HTERT RPE-1 (cell line): ENCODE results near the gene FAM32A.
"Not testable (repeated sequence)": the region's sequence is repeated elsewhere in the genome, so short reads cannot be mapped to it uniquely, and the experiment has no call there.

Source experiments
- in situ Hi-C: fragments of 300-500 bp; cut with MboI; formaldehyde crosslinking; loops from 4 replicates; pipeline ENCODE4 v1.14.3; 2020; ENCODE audit warnings: low sequenced_read_pairs

FAM32A gene

DNA sequence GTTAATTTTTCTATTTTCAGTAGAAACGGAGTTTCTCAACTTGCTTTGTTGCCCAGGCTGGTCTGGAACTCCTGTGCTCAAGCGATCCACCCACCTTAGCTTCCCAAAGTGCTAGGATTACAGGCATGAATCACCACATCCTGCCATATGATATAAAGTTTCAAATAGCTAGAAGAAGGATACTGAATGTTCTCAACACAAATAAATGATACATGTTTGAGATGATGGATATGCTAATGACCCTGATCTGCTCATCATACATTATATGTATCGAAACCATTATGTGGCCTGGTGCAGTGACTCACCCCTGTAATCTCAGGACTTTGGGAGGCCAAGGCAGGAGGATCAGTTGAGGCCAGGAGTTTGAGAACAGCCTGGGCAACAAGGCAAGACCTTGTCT is 23.4 kb upstream of the FAM32A start:
- in situ Hi-C loops, result no loop called here

GRCh38 chr19:16164222-16164890 is 20.9 kb upstream of the FAM32A start:
- in situ Hi-C loops, result no loop called here

DNA sequence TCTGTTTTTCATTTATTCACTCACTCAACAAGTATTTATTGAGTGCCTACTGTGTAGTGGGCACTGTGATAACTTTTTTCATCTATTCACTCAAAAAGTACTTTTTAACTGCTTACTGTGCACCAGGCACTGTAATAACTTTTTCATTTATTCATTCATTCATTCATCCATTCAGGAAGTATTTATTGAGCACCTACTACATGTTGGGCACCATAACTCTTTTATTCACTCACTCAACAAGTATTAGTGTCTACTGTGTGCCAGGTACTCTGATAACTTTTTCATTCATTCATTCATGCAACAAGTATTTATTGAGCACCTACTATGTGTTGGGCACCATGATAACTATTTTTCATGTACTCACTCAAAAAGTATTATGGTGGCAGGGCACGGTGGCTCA is 18.8 kb upstream of the FAM32A start:
- in situ Hi-C loops, result no loop called here

DNA sequence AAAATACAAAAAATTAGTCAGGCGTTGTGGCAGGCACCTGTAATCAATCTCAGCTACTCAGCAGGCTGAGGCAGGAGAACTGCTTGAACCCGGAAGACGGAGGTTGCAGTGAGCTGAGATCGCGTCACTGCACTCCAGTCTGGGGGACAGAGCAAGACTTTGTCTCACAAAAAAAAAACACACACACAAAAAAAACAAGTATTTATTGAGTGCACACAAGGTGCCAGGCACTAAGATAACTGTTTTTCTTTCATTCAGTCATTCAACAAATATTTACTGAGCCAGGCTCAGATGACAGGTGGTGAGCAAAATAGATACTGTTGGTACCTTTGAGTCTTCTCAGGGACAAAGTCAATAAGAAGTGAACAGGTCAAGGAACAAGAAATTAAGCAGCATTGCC is 18.2 kb upstream of the FAM32A start:
- in situ Hi-C loops, result no loop called here

DNA sequence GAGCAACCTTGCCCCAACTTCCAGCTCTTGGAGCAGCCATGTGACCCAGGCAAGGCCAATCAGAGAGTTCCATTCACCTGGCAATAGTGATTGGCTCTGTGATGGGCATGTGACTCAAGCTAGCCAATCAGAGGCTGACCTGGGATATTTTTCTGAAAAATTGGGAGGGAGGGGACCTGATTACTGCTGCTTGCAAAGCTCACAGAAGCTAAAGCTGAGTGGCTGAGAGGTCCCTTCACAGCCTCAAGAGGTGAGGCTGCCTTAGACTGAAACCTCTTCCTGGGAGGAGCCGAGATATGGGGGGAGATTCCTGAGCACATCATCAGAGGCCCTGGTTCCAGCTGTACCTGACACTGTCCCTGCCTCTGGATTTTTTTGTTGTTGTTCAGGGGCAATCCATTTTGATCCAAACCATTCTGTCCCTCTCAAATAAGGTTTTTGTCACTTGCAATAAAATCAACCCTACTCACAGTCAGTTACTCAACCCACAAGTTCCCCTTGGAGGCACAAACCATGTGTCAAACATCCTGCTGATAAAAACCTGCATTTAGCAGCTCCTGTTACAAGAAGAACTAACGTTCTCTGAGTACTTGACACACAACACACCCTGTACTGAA is 16.6 kb upstream of the FAM32A start:
- in situ Hi-C loops, result no loop called here

DNA sequence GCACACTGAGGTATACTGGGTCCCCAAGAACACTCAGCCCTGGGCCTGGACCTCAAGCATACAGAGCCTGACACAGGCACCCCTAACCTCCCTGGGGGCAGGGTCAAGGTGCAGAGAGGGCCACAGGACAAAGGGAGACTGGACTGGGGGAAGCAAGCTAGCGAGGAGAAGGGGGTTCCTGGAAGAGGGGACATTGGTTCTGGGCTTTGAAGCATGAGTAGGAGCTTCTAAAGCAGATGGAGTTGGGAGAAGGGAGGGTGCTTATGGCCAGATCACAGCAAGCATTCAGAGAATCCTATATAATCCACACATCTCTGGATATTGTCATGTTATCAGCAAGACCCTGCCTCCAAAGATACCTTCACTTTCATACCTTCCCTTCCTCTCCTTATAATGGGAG is 15.1 kb upstream of the FAM32A start:
- in situ Hi-C loops, result no loop called here

DNA sequence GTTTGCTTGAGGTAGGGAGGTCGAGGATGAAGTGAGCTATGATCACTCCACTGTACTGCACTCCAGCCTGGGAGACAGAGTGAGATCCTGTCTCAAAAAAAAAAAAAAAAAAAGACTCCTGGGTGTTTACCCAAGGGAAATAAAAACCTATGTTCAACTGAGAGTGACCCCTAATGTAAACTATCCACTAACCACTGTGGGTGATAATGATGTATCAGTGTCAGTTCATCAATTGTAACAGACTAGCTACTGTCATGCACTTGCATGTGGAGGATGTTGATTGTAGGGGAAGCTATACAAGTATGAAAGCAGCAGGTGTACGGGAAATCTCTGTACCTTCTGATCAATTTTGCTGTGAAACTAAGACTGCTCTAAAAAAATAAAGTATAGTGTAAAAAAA is 9.3 kb upstream of the FAM32A start:
- in situ Hi-C loops, result no loop called here

DNA sequence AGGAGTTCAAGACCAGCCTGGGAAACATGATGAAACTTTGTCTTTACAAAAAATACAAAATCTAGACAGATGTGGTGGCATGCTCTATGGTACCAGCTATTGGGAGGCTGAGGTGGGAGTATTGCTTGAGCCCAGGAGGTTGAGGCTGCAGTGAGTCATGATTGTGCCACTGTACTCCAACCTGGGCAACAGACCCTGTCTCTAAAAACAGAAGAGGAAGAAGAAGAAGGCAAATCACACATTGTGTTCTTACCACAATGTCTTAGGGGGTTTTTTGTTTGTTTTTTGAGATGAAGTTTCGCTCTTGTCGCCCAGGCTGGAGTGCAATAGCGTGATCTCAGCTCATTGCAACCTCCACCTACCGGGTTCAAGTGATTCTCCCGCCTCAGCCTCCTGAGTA is 6.3 kb upstream of the FAM32A start:
- in situ Hi-C loops, result not testable (repeated sequence)

DNA sequence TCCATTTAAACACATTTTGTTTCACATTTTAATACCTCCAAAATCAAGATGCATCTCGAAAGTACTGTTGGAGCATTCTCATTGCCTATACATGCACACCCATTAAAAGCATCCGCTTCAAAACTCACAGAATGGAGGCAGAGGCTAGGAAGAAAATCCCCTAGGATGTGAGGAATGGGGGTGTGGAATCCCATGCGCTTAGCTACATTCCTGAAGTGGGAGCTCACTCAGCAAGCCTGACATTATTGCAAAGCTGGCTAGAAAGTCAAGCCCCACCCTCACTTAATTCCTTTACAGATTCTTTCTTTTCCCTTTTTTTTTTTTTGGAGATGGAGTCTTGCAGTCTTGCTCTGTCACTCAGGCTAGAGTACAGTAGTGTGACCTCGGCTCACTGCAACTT is 4.6 kb upstream of the FAM32A start:
- in situ Hi-C loops, result no loop called here

GRCh38 chr19:16184665-16185122 is 516 bp upstream of the FAM32A start:
- in situ Hi-C loops, result no loop called here

GRCh38 chr19:16185768-16186123 is 536 bp downstream of the FAM32A start:
- in situ Hi-C loops, result no loop called here

DNA sequence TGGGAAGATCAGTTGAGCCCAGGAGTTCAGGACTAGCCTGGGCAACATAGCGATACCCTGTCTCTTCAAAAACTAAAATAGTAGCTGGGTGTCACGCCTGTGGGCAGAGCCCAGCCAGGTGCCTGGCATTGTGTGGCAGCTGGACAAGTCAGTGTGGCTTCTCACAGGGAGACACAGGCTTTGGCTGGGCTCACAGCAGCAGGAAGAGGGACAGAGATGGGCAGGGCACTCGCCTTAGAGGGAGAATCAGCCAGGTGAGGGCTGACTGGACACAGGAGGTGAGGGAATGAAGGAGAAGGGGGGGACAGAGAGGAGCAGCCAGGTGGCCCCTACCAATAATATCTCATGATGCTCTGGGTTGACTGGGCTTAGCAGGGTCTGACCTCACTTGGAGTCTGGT is 3.3 kb downstream of the FAM32A start:
- in situ Hi-C loops, result no loop called here

- in situ Hi-C loops, result no loop called here
These were observed 5.0 kb downstream of the FAM32A start for GRCh38 chr19:16190198-16190597.

DNA sequence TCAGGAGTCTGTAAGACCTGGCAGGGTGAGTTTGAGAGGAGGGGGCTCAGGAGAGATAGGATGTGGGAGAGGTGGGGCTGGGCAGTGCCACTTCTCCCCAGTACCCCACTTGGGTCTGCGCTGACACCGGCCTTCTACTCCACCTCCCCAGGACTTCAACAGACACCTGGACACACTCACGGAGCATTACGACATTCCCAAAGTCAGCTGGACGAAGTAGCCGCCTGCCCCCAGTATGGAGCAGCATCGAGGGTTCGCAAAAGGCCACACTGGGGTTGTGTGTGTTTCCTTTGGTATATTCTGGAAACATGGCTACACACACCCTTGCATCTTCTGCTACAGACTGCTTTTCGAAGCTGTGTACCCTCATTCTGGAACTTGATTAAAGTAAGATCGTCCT is 5.5 kb downstream of the FAM32A start:
- in situ Hi-C loops, result no loop called here

DNA sequence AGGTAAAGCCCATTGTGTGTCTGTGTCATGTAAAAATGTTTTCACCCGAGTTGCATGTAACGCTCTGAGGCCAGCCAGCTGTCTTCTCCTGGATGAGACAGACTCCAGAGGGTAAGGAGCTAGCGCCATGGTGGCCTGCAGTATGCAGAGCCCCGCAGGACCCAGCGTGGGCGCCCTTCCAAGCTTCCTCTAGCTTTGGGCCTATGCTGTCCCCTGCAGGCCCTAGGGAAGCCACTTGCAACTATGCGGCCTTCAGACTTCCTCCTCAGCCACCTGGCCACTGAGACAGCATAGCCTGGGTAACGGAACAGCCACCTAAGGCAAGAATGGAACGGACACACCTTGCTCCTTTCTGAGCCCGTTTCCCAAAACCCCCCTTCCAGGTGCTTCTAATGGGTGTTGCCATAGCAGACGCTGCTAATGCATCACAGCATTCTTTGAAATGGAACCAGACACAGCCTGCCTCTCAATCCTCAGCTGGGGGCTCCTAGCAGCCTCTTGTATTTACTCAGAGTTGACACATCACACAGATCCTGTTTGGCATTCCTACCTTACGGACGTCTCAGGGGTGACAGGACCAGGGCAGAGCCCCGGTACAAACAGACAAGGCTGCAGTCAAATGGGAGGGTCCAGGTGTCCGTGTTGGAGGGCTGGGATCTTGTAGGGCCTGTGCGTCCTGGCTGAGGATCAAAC is 6.2 kb downstream of the FAM32A start:
- in situ Hi-C loops, result no loop called here

- in situ Hi-C loops, result no loop called here
These were observed 8.3 kb downstream of the FAM32A start for GRCh38 chr19:16193466-16193865.

DNA sequence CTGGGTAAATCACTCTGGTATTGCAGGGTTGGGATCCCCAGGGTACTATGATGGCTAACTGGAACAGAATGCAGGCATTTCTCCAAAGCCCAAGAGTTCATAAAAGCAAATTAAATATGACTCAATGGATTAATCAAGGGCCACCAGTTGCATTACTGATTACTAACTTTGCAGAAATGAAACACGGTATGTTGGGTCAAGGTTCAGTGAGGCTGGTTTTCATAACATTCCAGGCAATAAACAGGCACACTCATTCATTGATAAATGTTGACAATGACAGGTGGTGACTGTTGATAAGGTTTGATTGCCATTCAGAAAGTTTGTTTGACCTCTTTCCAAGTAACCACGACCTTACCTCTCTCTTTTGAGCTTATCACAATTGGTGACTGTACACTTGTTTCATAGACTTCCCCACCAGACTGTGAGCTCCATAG is 12.0 kb downstream of the FAM32A start:
- in situ Hi-C loops, result no loop called here

GRCh38 chr19:16197622-16198369 is 12.6 kb downstream of the FAM32A start, which contains the start of gene AP1M1:
Gene AP1M1 (plus strand): TSS chr19:16197911. CDS start chr19:16198027, 116 bp downstream.
- in situ Hi-C loops, result no loop called here

- in situ Hi-C loops, result no loop called here
These were observed 13.1 kb downstream of the FAM32A start for GRCh38 chr19:16198370-16198651.

- in situ Hi-C loops, result no loop called here
These were observed 14.2 kb downstream of the FAM32A start for GRCh38 chr19:16199275-16199932.
